Spleen (tissue), 11 donors: ENCODE data around the gene HECTD2. TPM values are rescaled to one million over a fixed set of nuclear protein-coding genes. Genes with fewer than 3 reads are reported as not detected.
"Not testable (repeated sequence)": the region's sequence is repeated elsewhere in the genome, so short reads cannot be mapped to it uniquely, and the experiment has no call there.

Experiments used
- DNase-seq: peaks from one replicate; pipeline ENCODE4 v3.0.0-alpha.2; 2020
- H3K27ac ChIP-seq, 8 donors: fragments of 200-600 bp; sonication (generic) in 7 of 8; 1 replicate in 4 of 8; 2 replicates in 4 of 8; pipeline versions ENCODE4 v1.5.0 to v1.8.0; 2016 to 2021; ENCODE audit warnings: inconsistent platforms in 4 of 8, mild to moderate bottlenecking in 4 of 8, moderate library complexity in 1 of 8
- H3K27me3 ChIP-seq, 7 donors: fragments of 200-600 bp; sonication (generic) in 6 of 7; replicated peaks in 1 of 7; 1 replicate in 4 of 7; 2 replicates in 3 of 7; pipeline versions ENCODE4 v1.5.0 to v1.8.0; 2016 to 2021; ENCODE audit warnings: inconsistent platforms in 3 of 7, mild to moderate bottlenecking in 1 of 7
- H3K36me3 ChIP-seq, 6 donors: fragments of 200-600 bp; sonication (generic) in 5 of 6; 1 replicate in 4 of 6; 2 replicates in 2 of 6; pipeline versions ENCODE4 v1.5.0 to v1.8.0; 2016 to 2021; ENCODE audit warnings: inconsistent platforms in 2 of 6
- H3K4me1 ChIP-seq, 6 donors: fragments of 200-600 bp; sonication (generic) in 5 of 6; 1 replicate in 3 of 6; 2 replicates in 3 of 6; pipeline versions ENCODE4 v1.5.0 to v1.8.0; 2016 to 2021; ENCODE audit warnings: inconsistent platforms in 3 of 6
- H3K4me3 ChIP-seq, 8 donors: fragments of 200-600 bp; sonication (generic) in 7 of 8; 1 replicate in 4 of 8; 2 replicates in 4 of 8; pipeline versions ENCODE4 v1.5.0 to v1.8.0; 2016 to 2021; ENCODE audit warnings: inconsistent platforms in 4 of 8, mild to moderate bottlenecking in 4 of 8, moderate library complexity in 2 of 8
- H3K9me3 ChIP-seq, 8 donors: fragments of 200-600 bp; sonication (generic) in 7 of 8; 1 replicate in 4 of 8; 2 replicates in 4 of 8; pipeline versions ENCODE4 v1.5.0 to v1.8.0; 2016 to 2021; ENCODE audit warnings: inconsistent platforms in 4 of 8
- CTCF ChIP-seq, 11 experiments: fragments of 200-600 bp in 7 of 11; fragments of 450-650 bp in 4 of 11; sonication (generic) in 4 of 11; IDR thresholded peaks in 8 of 11; conservative IDR thresholded peaks in 3 of 11; 1 replicate in 7 of 11; 2 replicates in 4 of 11; pipeline versions ENCODE4 v1.4.0 to v1.8.0; 2016 to 2021; ENCODE audit warnings: antibody characterized with exemption in 11 of 11, inconsistent platforms in 4 of 11, mild to moderate bottlenecking in 1 of 11
- POLR2A ChIP-seq, 3 donors: fragments of 450-650 bp; IDR thresholded peaks; one replicate each; pipeline ENCODE4 v1.5.1; 2017; ENCODE audit warnings: antibody characterized with exemption in 3 of 3, mild to moderate bottlenecking in 1 of 3
- POLR2AphosphoS5 ChIP-seq, 3 donors: sonication (generic); formaldehyde crosslinking; IDR thresholded peaks; one replicate each; pipeline ENCODE4 v1.5.1; 2017; ENCODE audit warnings: antibody characterized with exemption in 3 of 3
- WGBS, 5 donors: extraction: QIAGEN DNeasy Blood & Tissue Kit in 3 of 5; methylation state at CpG; one replicate each; pipeline versions ENCODE4 v1.1.5 to v1.1.7; 2013 to 2018; 5-methylcytosine and 5-hydroxymethylcytosine counted together
- intact Hi-C: fragments of 100-400 bp; cut with DNase I; formaldehyde crosslinking; loops from one replicate; pipeline ENCODE4 v1.15.0; 2023; ENCODE audit warnings: low total_unique reads
- polyA plus RNA-seq, 3 donors: library from polyadenylated mRNA; stranded (reverse); fragments of 200-250 nt; gene quantifications; one replicate each; pipeline ENCODE4 v1.2.1, GENCODE V29; 2013
- total RNA-seq, 7 donors: library from RNA; depleted of rRNA in 3 of 7; stranded (reverse); fragments of >200 nt in 3 of 7; fragmentation: NEBNext Ultra II Directional in 4 of 7; extraction: Animal tissue kit (Norgen Biotek cat#: 25700) in 4 of 7; gene quantifications; one replicate each; pipeline versions ENCODE4 v1.1.0 to v1.2.1, GENCODE V29; 2016 to 2021
- donor health status: healthy with polysubstance abuse.
- donor health status: DM: no; HTN: no; CAD: no; lungs with moderate emphysema.
- donor health status: DM: no; HTN: no; CAD: no.
- donor health status: Bipolar disorder and iron deficiency.
- donor health status: healthy.
- donor health status: DM: no; HTN: no; CAD: no.
- donor health status: DM: yes; HTN: yes; CAD: no.

Gene HECTD2
- total and polyA plus RNA-seq, 10 donors = 3.3 to 11.1 (median 7.4) TPM

- TF ChIP-seq CTCF (IDR thresholded peaks at IDR 0.05 in 8 of 11, conservative IDR thresholded peaks at IDR 0.05 in 3 of 11) (peak in 10 of 11 experiments; percentile 38 to 73 (median 62)), POLR2A (IDR thresholded peaks at IDR 0.05) (no peak), POLR2AphosphoS5 (IDR thresholded peaks at IDR 0.05) (no peak)
- Histone ChIP-seq H3K4me3 (no peak overlapping the region), H3K4me1 (peaks cover 3 to 6% (median 4%) of the 10 kb centered on the region in 6 donors), H3K9me3 (no peaks in the 10 kb centered on the region), H3K27ac (no peak overlapping the region), H3K27me3 (peaks cover 0 to 12% (median 0%) of the 10 kb centered on the region in 7 donors), H3K36me3 (no peaks in the 10 kb centered on the region)
- DNase-seq = no peak
- WGBS, 5 donors = 22 to 27% (median 26%) methylated on average over 8 of the region's 8 CpGs
- intact Hi-C loops = loop anchor here (10.0 kb wide), 1 partner anchor 525 kb away; no protein-coding TSS in a partner anchor
Observed at GRCh38 chr10:91389636-91390512, 20.3 kb upstream of the HECTD2 start.

GRCh38 chr10:91390513-91390825 is 19.7 kb upstream of the HECTD2 start:
- H3K4me1 ChIP-seq, H3K27ac ChIP-seq, H3K36me3 ChIP-seq, H3K4me3 ChIP-seq, intact Hi-C loops, H3K9me3 ChIP-seq, DNase-seq: not testable (repeated sequence)
- peaks cover 0 to 12% (median 0%) of the 10 kb centered on the region in 7 donors for H3K27me3 ChIP-seq
- 85 to 95% (median 93%) methylated on average over 3 of the region's 3 CpGs for WGBS, 5 donors

- Histone ChIP-seq H3K4me1 (peaks cover 3 to 6% (median 4%) of the 10 kb centered on the region in 6 donors), H3K4me3 (no peak overlapping the region), H3K27me3 (peaks cover 0 to 12% (median 0%) of the 10 kb centered on the region in 7 donors), H3K27ac (no peak overlapping the region), H3K9me3 (no peaks in the 10 kb centered on the region), H3K36me3 (no peaks in the 10 kb centered on the region)
- DNase-seq = no peak
- no peak for TF ChIP-seq POLR2AphosphoS5 (IDR thresholded peaks at IDR 0.05)
- TF ChIP-seq CTCF (IDR thresholded peaks at IDR 0.05 in 8 of 11, conservative IDR thresholded peaks at IDR 0.05 in 3 of 11) = no peak
- no peak for TF ChIP-seq POLR2A (IDR thresholded peaks at IDR 0.05)
- intact Hi-C loops = no loop called here
- 76 to 95% (median 91%) methylated on average over 1 of the region's 1 CpG for WGBS, 5 donors
Observed at GRCh38 chr10:91391920-91392319, 18.2 kb upstream of the HECTD2 start.

GRCh38 chr10:91406322-91406721 is 3.8 kb upstream of the HECTD2 start:
- 86 to 96% (median 94%) methylated on average over 3 of the region's 3 CpGs for WGBS, 5 donors
- Histone ChIP-seq H3K27me3 (no peaks in the 10 kb centered on the region), H3K9me3 (no peaks in the 10 kb centered on the region), H3K4me3 (no peak overlapping the region), H3K27ac (no peak overlapping the region), H3K36me3 (no peaks in the 10 kb centered on the region), H3K4me1 (peaks cover 0 to 21% (median 17%) of the 10 kb centered on the region in 6 donors)
- no peak for DNase-seq
- TF ChIP-seq CTCF (IDR thresholded peaks at IDR 0.05 in 8 of 11, conservative IDR thresholded peaks at IDR 0.05 in 3 of 11) = no peak
- TF ChIP-seq POLR2A (IDR thresholded peaks at IDR 0.05) = no peak
- TF ChIP-seq POLR2AphosphoS5 (IDR thresholded peaks at IDR 0.05) = no peak
- intact Hi-C loops = no loop called here
